VCaP (cell line): ENCODE data around the gene CALML4.
"Not testable (repeated sequence)": the region's sequence is repeated elsewhere in the genome, so short reads cannot be mapped to it uniquely, and the experiment has no call there.

Source experiments
- H3K27ac ChIP-seq: fragments of 450-650 bp; 2 replicates; pipeline ENCODE4 v1.5.1; 2017
- CTCF ChIP-seq: fragments of 450-650 bp; conservative IDR thresholded peaks from 2 replicates; pipeline ENCODE4 v1.5.1; 2017; ENCODE audit warnings: mild to moderate bottlenecking, moderate library complexity

Gene CALML4

DNA sequence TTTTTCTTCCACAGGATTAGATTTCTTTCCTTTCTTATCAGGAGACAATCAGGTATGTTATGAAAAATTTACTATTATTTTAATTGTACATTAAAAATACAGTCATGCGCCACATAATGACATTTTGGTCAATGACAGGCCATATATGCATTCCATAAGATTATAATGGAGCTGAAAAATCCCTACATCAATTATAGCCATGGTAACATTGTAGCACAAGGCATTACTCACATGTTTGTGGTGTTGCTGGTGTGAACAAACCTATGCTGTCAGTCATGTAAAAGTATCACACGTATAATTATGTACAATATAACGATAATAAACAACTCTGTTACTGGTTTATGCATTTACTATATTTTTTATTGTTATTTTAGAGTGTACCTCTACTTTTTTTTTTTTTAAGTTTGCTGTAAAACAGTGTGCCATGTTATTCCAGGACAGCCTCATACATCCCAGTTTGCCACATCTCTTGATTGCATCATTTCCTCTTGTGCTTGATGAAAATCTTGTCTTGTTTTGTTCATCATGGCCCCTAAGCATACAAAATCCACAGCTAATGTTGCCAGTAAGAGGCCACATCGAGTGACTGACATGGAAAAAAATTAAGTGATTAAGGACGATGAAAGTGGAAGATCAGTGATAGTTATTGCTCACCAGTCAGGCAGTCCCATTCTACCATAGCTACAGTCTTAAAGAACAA is 21.4 kb downstream of the CALML4 start:
- no peak overlapping the region for H3K27ac ChIP-seq
- no peak for TF ChIP-seq CTCF

- H3K27ac ChIP-seq: no peak overlapping the region
- TF ChIP-seq CTCF: no peak
Measured at GRCh38 chr15:68177742-68178141, 27.4 kb downstream of the CALML4 start.

GRCh38 chr15:68176601-68177000 is 28.5 kb downstream of the CALML4 start:
- TF ChIP-seq CTCF: no peak

DNA sequence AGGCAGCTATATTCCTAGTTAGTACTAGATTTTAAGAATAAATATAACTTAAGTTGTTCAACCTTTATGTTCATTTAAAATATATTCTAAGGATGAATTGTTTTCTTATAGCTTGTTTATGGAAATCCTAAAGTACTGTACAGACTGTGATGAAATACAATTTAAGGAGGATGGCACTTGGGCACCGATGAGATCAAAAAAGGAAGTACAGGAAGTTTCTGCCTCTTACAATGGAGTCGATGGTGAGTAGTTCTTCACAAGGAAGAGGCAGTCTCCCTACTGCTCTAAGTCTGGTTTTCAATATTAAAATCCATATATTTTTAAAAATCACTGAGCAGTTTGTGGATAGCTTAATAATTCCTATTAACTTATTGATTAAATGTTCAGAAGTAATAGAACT is 29.6 kb downstream of the CALML4 start:
- TF ChIP-seq CTCF: no peak

More at GRCh38 chr15:68176601-68177000, 28.5 kb downstream of the CALML4 start:
- no peak overlapping the region for H3K27ac ChIP-seq

GRCh38 chr15:68173119-68173518 is 32.0 kb downstream of the CALML4 start:
- H3K27ac ChIP-seq: no peak overlapping the region
- no peak for TF ChIP-seq CTCF

More for the DNA sequence above, 29.6 kb downstream of the CALML4 start:
- H3K27ac ChIP-seq: no peak overlapping the region

DNA sequence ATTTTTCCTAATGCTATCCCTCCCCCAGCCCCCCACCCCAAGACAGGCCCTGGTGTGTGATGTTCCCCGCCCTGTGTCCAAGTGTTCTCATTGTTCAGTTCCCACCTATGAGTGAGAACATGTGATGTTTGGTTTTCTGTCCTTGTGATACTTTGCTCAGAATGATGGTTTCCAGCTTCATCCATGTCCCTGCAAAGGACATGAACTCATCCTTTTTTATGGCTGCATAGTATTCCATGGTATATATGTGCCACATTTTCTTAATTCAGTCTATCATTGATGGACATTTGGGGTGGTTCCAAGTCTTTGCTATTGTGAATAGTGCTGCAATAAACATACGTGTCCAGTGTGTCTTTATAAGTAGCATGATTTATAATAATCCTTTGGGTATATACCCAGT is 33.1 kb downstream of the CALML4 start:
- not testable (repeated sequence) for H3K27ac ChIP-seq

DNA sequence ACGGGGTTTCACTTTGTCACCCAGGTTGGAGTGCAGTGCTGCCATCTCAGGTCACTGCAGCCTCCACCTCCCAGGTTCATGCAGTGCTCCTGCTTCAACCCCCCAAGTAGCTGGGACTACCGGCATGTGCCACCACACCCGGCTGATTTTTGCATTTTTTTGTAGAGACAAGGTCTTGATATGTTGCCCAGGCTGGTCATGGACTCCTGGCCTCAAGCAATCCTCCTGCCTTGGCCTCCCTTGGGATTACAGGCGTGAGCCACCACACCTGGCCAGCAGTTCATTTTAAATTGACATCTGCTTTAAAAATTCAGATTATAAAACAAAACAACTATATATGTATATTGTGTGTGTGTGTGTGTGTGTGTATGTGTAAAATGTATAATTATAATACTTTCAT is 38.3 kb downstream of the CALML4 start:
- no peak for TF ChIP-seq CTCF
- H3K27ac ChIP-seq: no peak overlapping the region

DNA sequence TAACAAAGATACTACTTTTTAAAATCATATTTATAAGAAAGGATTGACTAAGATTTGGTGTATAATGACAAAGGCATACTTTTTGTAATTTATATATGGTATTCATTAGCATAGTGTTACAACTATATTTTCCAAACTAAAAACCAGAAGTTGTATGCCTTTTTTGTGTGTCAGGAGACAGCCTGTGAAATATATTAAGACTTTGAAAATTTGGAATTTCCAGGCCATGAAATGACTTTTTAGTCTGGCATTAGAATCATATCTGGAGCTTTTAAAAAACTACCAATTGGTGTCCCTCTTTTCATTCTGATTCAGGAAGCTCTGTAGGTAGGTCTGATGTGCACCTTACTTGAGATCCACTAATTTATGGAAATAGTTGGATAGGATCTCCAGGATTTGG is 41.9 kb downstream of the CALML4 start:
- TF ChIP-seq CTCF: no peak
- no peak overlapping the region for H3K27ac ChIP-seq
